Measurements from ENCODE around the gene RING1.

DNA sequence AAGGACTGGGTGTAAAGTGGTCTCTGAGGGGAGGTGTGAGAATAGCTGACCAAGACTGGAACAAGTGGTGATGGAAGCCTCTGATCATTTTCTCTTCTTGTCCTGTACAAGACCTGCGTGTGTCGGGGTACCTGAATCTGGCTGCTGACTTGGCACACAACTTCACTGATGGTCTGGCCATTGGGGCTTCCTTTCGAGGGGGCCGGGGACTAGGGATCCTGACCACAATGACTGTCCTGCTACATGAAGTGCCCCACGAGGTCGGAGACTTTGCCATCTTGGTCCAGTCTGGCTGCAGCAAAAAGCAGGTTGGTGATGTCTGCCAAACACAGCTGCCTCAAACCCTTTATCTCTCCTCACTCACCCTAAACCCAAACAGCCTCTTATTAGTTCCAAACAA, 5.5 kb upstream of the RING1 start:
- no peak for TF ChIP-seq MXI1 (IDR thresholded peaks at IDR 0.05; ENCODE audit: low read depth, low read length)
- TF ChIP-seq, protein P1, sequence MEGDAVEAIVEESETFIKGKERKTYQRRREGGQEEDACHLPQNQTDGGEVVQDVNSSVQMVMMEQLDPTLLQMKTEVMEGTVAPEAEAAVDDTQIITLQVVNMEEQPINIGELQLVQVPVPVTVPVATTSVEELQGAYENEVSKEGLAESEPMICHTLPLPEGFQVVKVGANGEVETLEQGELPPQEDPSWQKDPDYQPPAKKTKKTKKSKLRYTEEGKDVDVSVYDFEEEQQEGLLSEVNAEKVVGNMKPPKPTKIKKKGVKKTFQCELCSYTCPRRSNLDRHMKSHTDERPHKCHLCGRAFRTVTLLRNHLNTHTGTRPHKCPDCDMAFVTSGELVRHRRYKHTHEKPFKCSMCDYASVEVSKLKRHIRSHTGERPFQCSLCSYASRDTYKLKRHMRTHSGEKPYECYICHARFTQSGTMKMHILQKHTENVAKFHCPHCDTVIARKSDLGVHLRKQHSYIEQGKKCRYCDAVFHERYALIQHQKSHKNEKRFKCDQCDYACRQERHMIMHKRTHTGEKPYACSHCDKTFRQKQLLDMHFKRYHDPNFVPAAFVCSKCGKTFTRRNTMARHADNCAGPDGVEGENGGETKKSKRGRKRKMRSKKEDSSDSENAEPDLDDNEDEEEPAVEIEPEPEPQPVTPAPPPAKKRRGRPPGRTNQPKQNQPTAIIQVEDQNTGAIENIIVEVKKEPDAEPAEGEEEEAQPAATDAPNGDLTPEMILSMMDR (IDR thresholded peaks at IDR 0.05), result no peak
- TF ChIP-seq, protein P2, sequence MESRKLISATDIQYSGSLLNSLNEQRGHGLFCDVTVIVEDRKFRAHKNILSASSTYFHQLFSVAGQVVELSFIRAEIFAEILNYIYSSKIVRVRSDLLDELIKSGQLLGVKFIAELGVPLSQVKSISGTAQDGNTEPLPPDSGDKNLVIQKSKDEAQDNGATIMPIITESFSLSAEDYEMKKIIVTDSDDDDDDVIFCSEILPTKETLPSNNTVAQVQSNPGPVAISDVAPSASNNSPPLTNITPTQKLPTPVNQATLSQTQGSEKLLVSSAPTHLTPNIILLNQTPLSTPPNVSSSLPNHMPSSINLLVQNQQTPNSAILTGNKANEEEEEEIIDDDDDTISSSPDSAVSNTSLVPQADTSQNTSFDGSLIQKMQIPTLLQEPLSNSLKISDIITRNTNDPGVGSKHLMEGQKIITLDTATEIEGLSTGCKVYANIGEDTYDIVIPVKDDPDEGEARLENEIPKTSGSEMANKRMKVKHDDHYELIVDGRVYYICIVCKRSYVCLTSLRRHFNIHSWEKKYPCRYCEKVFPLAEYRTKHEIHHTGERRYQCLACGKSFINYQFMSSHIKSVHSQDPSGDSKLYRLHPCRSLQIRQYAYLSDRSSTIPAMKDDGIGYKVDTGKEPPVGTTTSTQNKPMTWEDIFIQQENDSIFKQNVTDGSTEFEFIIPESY (IDR thresholded peaks at IDR 0.05; ENCODE audit: borderline replicate concordance, low read depth), result no peak
- no peak for TF ChIP-seq YY1 (IDR thresholded peaks at IDR 0.05; ENCODE audit: low read depth)
- TF ChIP-seq EZH2phosphoT487 (IDR thresholded peaks at IDR 0.05; ENCODE audit: borderline replicate concordance, low read depth), result no peak
- TF ChIP-seq POLR2AphosphoS5 (IDR thresholded peaks at IDR 0.05; ENCODE audit: low read depth, low read length), result no peak
- TF ChIP-seq CHD2 (IDR thresholded peaks at IDR 0.05; ENCODE audit: low read length, partially characterized antibody), result no peak
- TF ChIP-seq, protein P3, sequence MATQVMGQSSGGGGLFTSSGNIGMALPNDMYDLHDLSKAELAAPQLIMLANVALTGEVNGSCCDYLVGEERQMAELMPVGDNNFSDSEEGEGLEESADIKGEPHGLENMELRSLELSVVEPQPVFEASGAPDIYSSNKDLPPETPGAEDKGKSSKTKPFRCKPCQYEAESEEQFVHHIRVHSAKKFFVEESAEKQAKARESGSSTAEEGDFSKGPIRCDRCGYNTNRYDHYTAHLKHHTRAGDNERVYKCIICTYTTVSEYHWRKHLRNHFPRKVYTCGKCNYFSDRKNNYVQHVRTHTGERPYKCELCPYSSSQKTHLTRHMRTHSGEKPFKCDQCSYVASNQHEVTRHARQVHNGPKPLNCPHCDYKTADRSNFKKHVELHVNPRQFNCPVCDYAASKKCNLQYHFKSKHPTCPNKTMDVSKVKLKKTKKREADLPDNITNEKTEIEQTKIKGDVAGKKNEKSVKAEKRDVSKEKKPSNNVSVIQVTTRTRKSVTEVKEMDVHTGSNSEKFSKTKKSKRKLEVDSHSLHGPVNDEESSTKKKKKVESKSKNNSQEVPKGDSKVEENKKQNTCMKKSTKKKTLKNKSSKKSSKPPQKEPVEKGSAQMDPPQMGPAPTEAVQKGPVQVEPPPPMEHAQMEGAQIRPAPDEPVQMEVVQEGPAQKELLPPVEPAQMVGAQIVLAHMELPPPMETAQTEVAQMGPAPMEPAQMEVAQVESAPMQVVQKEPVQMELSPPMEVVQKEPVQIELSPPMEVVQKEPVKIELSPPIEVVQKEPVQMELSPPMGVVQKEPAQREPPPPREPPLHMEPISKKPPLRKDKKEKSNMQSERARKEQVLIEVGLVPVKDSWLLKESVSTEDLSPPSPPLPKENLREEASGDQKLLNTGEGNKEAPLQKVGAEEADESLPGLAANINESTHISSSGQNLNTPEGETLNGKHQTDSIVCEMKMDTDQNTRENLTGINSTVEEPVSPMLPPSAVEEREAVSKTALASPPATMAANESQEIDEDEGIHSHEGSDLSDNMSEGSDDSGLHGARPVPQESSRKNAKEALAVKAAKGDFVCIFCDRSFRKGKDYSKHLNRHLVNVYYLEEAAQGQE (IDR thresholded peaks at IDR 0.05; ENCODE audit: low read depth, low read length), result no peak
- no peak for TF ChIP-seq EP300 (IDR thresholded peaks at IDR 0.05; ENCODE audit: borderline replicate concordance in 1 of 2, low read depth in 1 of 2, low read length in 1 of 2)
- TF ChIP-seq RXRA (IDR thresholded peaks at IDR 0.05; ENCODE audit: borderline replicate concordance, low read depth), result no peak
- no peak for TF ChIP-seq FOXM1 (IDR thresholded peaks at IDR 0.05; ENCODE audit: low read depth)

All from SK-N-SH (cell line).